Activated naive CD8-positive, alpha-beta T cell treated with anti-CD3 and anti-CD28 coated beads, Interleukin-2, amount 10 ng/mL, durations not matched to agents 7 days and 5 days (primary cell): ENCODE data around the gene BTLA. TPM values are rescaled to one million over a fixed set of nuclear protein-coding genes. Genes with fewer than 3 reads are reported as not detected.
"Not testable (repeated sequence)": the region's sequence is repeated elsewhere in the genome, so short reads cannot be mapped to it uniquely, and the experiment has no call there.

Experiments used
- ATAC-seq: fragments of 150-1000 bp; cut with Tn5 transposase; one replicate; pipeline ENCODE4 v1.10.0; 2021; ENCODE audit warnings: low read depth, moderate library complexity
- POLR2A ChIA-PET: fragments of 350-600 bp; sonication (Branson Sonifier 250); formaldehyde crosslinking; loops from one replicate; lab custom pipeline; 2021; ENCODE audit warnings: antibody characterized with exemption; lab: Charles Lee
- DNase-seq: peaks from one replicate; pipeline ENCODE4 v3.0.0; 2021
- H3K27ac Mint-ChIP-seq: one replicate; pipeline ENCODE4 v1.8.0; 2022; ENCODE audit warnings: mild to moderate bottlenecking, mixed read lengths
- H3K27me3 Mint-ChIP-seq: one replicate; pipeline ENCODE4 v1.8.0; 2022; ENCODE audit warnings: mild to moderate bottlenecking, moderate library complexity, mixed read lengths
- H3K36me3 Mint-ChIP-seq: one replicate; pipeline ENCODE4 v1.8.0; 2021; ENCODE audit warnings: mild to moderate bottlenecking, mixed read lengths
- H3K4me1 Mint-ChIP-seq: one replicate; pipeline ENCODE4 v1.8.0; 2021; ENCODE audit warnings: mixed read lengths
- H3K4me3 Mint-ChIP-seq: one replicate; pipeline ENCODE4 v1.8.0; 2022; ENCODE audit warnings: mild to moderate bottlenecking, moderate library complexity, mixed read lengths
- H3K9me3 Mint-ChIP-seq: one replicate; pipeline ENCODE4 v1.8.0; 2021; ENCODE audit warnings: mixed read lengths
- total RNA-seq, 2 experiments: library from RNA; stranded (reverse); gene quantifications; one replicate each; pipeline ENCODE4 v1.2.3, GENCODE V29; 2021

Gene BTLA
- total RNA-seq, 2 experiments from 2014 or later: 27.8 to 29.8 TPM

DNA sequence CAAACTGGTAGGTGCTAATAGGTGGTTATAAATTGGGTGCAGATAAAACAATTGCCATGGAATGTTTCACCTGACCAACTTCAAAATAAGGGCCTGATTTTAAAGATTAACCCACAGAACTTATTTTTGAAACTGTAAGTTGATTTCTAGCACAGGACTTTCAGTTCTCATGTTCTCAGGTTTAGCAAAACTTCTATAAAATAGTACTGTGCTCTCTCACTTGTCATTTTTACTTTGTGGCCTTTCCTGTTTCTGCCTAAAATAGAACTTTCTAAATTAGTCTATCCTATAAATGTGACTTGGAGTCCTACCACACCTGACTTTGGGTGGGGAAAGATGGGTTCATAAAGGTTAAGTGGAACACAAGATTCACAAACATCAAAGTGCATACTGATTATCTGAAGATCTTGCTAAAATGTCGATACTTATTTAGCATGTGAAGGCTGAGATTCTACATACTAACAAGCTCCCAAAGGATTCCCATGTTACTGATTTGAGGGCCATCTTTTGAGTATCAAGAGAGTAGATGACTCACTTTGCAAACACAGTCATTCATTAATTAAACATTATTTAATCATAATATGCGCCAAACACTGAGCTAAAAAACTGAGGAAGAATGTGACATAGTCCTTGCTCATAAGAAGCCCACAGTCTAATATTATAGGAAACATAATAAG, 38.6 kb downstream of the BTLA start:
- Mint-ChIP-seq H3K27ac (peak overlapping the region; percentile 75), H3K27me3 (no peaks in the 10 kb centered on the region), H3K9me3 (peaks cover 4% of the 10 kb centered on the region), H3K4me1 (peaks cover 59% of the 10 kb centered on the region), H3K4me3 (peak overlapping the region; percentile 68), H3K36me3 (peaks cover 37% of the 10 kb centered on the region)
- DNase-seq (no peak), ATAC-seq (no peak)
- POLR2A ChIA-PET: no interaction called here

- peak overlapping the region; percentile 68 for H3K4me3 Mint-ChIP-seq
- peak overlapping the region; percentile 75 for H3K27ac Mint-ChIP-seq
- DNase-seq (no peak), ATAC-seq (peak; percentile 50)
- peaks cover 4% of the 10 kb centered on the region for H3K9me3 Mint-ChIP-seq
- H3K4me1 Mint-ChIP-seq: peaks cover 50% of the 10 kb centered on the region
- H3K27me3 Mint-ChIP-seq: no peaks in the 10 kb centered on the region
- peaks cover 32% of the 10 kb centered on the region for H3K36me3 Mint-ChIP-seq
- POLR2A ChIA-PET: interaction anchor here (1.1 to 1.2 kb wide), 2 partner anchors 38 to 40 kb away, joined by 3 to 4 read pairs; partner anchors contain the start of gene BTLA
Measured at GRCh38 chr3:112459750-112460149, 39.5 kb downstream of the BTLA start.

DNA sequence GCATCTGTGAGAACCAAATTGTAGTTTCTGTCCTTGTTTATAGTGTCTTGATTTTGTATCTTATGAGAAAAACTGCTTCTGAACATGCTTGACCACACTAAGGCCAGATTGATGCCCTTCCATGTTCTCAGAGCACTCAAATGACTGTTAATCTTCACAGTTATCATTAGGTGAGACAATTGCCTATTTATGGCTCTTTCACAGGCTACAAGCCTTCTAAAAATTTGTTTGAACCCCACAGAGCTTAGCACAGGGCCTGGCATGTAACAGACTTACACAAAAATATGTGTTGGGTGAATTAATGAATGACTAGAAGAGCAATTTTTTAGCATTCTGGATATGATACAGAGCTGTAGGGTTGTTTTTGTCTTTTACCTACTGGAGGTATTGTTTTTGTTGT, 43.1 kb downstream of the BTLA start:
- no peak for DNase-seq
- peaks cover 24% of the 10 kb centered on the region for H3K4me1 Mint-ChIP-seq
- no peak for ATAC-seq
- no peak overlapping the region for H3K27ac Mint-ChIP-seq
- peaks cover 23% of the 10 kb centered on the region for H3K36me3 Mint-ChIP-seq
- no peak overlapping the region for H3K4me3 Mint-ChIP-seq
- no peaks in the 10 kb centered on the region for H3K27me3 Mint-ChIP-seq
- POLR2A ChIA-PET: no interaction called here
- peaks cover 6% of the 10 kb centered on the region for H3K9me3 Mint-ChIP-seq

DNA sequence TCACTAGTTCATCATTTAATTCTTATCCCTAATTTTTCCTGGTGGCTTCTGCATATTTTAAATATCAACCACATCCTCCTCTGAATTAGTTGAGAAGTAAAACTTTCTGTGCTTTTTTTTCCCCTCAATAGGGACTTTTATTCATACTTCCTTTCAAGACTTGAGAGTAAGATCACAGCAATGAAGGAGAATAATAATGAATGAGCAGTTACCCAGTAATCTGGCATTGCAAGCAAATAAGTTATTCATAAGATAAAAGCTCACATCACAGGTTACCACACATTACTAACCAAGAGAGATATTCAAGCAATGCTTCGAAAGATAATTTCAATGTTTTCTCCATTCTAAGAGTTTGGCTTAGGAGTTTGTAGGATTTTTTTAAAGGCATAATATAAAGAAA, 50.3 kb downstream of the BTLA start:
- Mint-ChIP-seq H3K4me1 (peaks cover 8% of the 10 kb centered on the region), H3K9me3 (peaks cover 4% of the 10 kb centered on the region), H3K27me3 (no peaks in the 10 kb centered on the region), H3K4me3 (no peak overlapping the region), H3K27ac (no peak overlapping the region), H3K36me3 (peaks cover 11% of the 10 kb centered on the region)
- DNase-seq: no peak
- ATAC-seq: no peak
- POLR2A ChIA-PET: no interaction called here

GRCh38 chr3:112446343-112446742, 52.9 kb downstream of the BTLA start:
- H3K27ac Mint-ChIP-seq: no peak overlapping the region
- ATAC-seq (no peak), DNase-seq (no peak)
- no peak overlapping the region for H3K4me3 Mint-ChIP-seq
- peaks cover 8% of the 10 kb centered on the region for H3K36me3 Mint-ChIP-seq
- POLR2A ChIA-PET: no interaction called here
- H3K9me3 Mint-ChIP-seq: peaks cover 5% of the 10 kb centered on the region
- peaks cover 7% of the 10 kb centered on the region for H3K4me1 Mint-ChIP-seq
- H3K27me3 Mint-ChIP-seq: no peaks in the 10 kb centered on the region

GRCh38 chr3:112445839-112446238, 53.4 kb downstream of the BTLA start:
- DNase-seq: no peak
- no peak overlapping the region for H3K4me3 Mint-ChIP-seq
- peaks cover 5% of the 10 kb centered on the region for H3K9me3 Mint-ChIP-seq
- H3K4me1 Mint-ChIP-seq: peaks cover 6% of the 10 kb centered on the region
- no peak for ATAC-seq
- POLR2A ChIA-PET: no interaction called here
- no peak overlapping the region for H3K27ac Mint-ChIP-seq
- no peaks in the 10 kb centered on the region for H3K27me3 Mint-ChIP-seq
- peaks cover 8% of the 10 kb centered on the region for H3K36me3 Mint-ChIP-seq

DNA sequence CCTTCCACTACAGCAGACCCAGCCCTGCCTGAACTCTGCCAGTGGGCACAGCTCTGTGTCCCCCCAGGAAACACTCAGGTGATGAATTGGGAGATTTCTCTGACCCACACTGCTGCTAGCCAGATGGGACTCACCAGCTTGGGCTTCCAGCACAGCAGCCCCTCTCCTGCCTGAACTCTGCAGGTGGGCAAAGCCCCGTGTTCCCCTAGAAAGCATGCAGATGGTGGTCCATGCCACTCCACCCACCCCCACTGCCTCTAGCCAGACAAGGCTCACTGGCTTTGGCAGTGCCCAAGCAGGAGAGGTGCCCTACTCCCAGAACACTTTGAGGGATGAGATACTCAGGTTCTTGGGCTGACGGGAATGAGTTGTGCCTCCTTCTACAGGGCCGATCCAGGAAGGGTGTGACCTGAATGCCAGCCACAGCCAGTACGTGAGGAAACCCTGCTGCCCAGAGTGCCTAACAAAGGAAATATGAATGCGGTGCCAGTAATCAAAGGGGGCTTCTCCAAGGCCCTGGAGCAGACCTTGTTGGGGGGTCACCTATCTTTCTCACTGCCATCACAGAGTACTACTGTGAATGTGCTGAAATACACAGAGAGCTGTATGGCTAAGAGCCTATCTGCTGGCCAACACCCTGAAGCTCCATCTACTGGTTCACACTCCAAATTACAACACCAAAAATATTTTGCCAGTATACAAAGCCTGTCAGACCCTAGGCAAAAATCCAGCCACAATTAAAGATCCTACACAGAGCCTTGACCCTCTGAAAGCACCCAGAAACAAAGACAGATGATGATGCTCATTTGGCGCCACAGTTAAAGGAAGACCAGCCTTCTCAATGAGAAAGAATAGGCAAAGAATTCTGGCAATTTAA, 61.9 kb downstream of the BTLA start:
- peak overlapping the region; percentile 72 for H3K27ac Mint-ChIP-seq
- POLR2A ChIA-PET: interaction anchor here (0.9 to 1.1 kb wide), 2 partner anchors 38 to 46 kb away, joined by 3 to 4 read pairs; no protein-coding TSS in a partner anchor
- H3K36me3 Mint-ChIP-seq: peaks cover 11% of the 10 kb centered on the region
- DNase-seq (no peak), ATAC-seq (peak; percentile 94)
- H3K9me3 Mint-ChIP-seq: peaks cover 11% of the 10 kb centered on the region
- no peak overlapping the region for H3K4me3 Mint-ChIP-seq
- no peaks in the 10 kb centered on the region for H3K27me3 Mint-ChIP-seq
- peaks cover 6% of the 10 kb centered on the region for H3K4me1 Mint-ChIP-seq

- no peaks in the 10 kb centered on the region for H3K27me3 Mint-ChIP-seq
- H3K4me3 Mint-ChIP-seq: no peak overlapping the region
- peaks cover 1% of the 10 kb centered on the region for H3K36me3 Mint-ChIP-seq
- no peaks in the 10 kb centered on the region for H3K4me1 Mint-ChIP-seq
- ATAC-seq (no peak), DNase-seq (no peak)
- no peak overlapping the region for H3K27ac Mint-ChIP-seq
- H3K9me3 Mint-ChIP-seq: peaks cover 2% of the 10 kb centered on the region
- POLR2A ChIA-PET: no interaction called here
Measured at GRCh38 chr3:112429960-112430359, 69.3 kb downstream of the BTLA start.

GRCh38 chr3:112427123-112427522, 72.1 kb downstream of the BTLA start:
- Mint-ChIP-seq H3K27ac (no peak overlapping the region), H3K4me1 (no peaks in the 10 kb centered on the region), H3K27me3 (no peaks in the 10 kb centered on the region), H3K36me3 (peaks cover 1% of the 10 kb centered on the region), H3K9me3 (no peaks in the 10 kb centered on the region), H3K4me3 (no peak overlapping the region)
- DNase-seq (no peak), ATAC-seq (no peak)
- POLR2A ChIA-PET: no interaction called here

GRCh38 chr3:112425858-112426750, 73.2 kb downstream of the BTLA start:
- ATAC-seq: no peak
- no peak for DNase-seq
- H3K27me3 Mint-ChIP-seq: no peaks in the 10 kb centered on the region
- no peaks in the 10 kb centered on the region for H3K4me1 Mint-ChIP-seq
- H3K9me3 Mint-ChIP-seq: no peaks in the 10 kb centered on the region
- no peak overlapping the region for H3K27ac Mint-ChIP-seq
- H3K4me3 Mint-ChIP-seq: no peak overlapping the region
- POLR2A ChIA-PET: no interaction called here
- H3K36me3 Mint-ChIP-seq: no peaks in the 10 kb centered on the region

DNA sequence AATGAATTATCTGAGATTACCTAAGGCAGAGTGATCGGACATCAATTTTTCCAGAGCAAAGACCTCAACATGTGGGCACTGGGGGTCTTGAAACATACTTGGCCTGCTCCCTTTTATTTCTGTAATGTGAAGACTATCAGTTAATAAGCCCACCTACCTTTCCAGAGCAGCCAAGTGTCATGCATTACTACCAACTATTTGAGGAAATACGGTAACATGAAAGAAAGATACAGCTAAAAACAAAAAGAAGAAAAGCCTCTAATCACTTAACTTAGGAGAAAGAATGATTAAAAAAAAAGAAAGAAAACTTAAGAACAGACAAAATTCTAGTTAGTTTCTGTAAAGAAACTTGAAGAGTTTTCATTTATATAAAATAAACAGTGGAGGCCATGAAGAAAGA, 73.9 kb downstream of the BTLA start:
- H3K27me3 Mint-ChIP-seq: no peaks in the 10 kb centered on the region
- H3K27ac Mint-ChIP-seq: no peak overlapping the region
- H3K4me3 Mint-ChIP-seq: no peak overlapping the region
- POLR2A ChIA-PET: no interaction called here
- no peaks in the 10 kb centered on the region for H3K9me3 Mint-ChIP-seq
- DNase-seq: no peak
- no peak for ATAC-seq
- H3K4me1 Mint-ChIP-seq: no peaks in the 10 kb centered on the region
- H3K36me3 Mint-ChIP-seq: no peaks in the 10 kb centered on the region

DNA sequence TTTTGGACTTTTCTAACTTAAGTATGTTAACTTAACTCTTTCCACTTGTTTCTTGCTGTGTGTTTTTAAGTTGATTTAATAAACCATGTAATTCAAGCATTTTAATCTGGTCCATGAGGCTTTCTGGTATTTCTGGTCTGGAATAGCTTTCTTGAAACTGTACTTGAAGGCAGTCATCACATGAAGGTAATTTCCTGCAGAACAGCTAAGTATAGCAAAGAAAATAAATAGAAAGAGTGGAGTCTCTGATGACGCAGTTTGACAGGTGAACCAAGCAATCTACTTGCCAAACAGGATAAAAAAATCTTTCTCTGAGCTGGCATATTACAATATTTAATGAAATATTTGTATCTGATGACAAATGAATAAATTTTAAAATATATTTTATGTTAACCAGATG, 74.9 kb downstream of the BTLA start:
- H3K27ac Mint-ChIP-seq: no peak overlapping the region
- H3K27me3 Mint-ChIP-seq: no peaks in the 10 kb centered on the region
- no peak overlapping the region for H3K4me3 Mint-ChIP-seq
- H3K36me3 Mint-ChIP-seq: no peaks in the 10 kb centered on the region
- H3K4me1 Mint-ChIP-seq: no peaks in the 10 kb centered on the region
- H3K9me3 Mint-ChIP-seq: no peaks in the 10 kb centered on the region
- POLR2A ChIA-PET: no interaction called here
- ATAC-seq (no peak), DNase-seq (no peak)

DNA sequence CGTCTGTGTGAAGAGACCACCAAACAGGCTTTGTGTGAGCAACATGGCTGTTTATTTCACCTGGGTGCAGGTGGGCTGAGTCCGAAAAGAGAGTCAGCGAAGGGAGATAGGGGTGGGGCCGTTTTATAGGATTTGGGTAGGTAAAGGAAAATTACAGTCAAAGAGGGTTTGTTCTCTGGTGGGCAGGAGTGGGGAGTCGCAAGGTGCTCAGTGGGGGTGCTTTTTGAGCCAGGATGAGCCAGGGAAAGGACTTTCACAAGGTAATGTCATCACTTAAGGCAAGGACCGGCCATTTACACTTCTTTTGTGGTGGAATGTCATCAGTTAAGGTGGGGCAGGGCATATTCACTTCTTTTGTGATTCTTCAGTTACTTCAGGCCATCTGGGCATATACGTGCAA, 76.4 kb downstream of the BTLA start:
- H3K27me3 Mint-ChIP-seq, ATAC-seq, H3K4me1 Mint-ChIP-seq, H3K36me3 Mint-ChIP-seq, POLR2A ChIA-PET, H3K27ac Mint-ChIP-seq, H3K4me3 Mint-ChIP-seq, H3K9me3 Mint-ChIP-seq, DNase-seq: not testable (repeated sequence)
